Loucy (cell line): ENCODE data around the gene SLX9.

Experiments used
- EZH2phosphoT487 ChIP-seq: fragments of 200-600 bp; IDR thresholded peaks from 2 replicates; pipeline ENCODE4 v1.6.1; 2018; ENCODE audit warnings: antibody characterized with exemption, mild to moderate bottlenecking, moderate library complexity, borderline replicate concordance
- TF ChIP-seq, protein P1 (sequence below): fragments of 200-600 bp; sonication (generic); conservative IDR thresholded peaks from 2 replicates; pipeline ENCODE4 v1.5.1; 2014; ENCODE audit warnings: mild to moderate bottlenecking, antibody characterized with exemption, low read length

- TF ChIP-seq, protein P1, sequence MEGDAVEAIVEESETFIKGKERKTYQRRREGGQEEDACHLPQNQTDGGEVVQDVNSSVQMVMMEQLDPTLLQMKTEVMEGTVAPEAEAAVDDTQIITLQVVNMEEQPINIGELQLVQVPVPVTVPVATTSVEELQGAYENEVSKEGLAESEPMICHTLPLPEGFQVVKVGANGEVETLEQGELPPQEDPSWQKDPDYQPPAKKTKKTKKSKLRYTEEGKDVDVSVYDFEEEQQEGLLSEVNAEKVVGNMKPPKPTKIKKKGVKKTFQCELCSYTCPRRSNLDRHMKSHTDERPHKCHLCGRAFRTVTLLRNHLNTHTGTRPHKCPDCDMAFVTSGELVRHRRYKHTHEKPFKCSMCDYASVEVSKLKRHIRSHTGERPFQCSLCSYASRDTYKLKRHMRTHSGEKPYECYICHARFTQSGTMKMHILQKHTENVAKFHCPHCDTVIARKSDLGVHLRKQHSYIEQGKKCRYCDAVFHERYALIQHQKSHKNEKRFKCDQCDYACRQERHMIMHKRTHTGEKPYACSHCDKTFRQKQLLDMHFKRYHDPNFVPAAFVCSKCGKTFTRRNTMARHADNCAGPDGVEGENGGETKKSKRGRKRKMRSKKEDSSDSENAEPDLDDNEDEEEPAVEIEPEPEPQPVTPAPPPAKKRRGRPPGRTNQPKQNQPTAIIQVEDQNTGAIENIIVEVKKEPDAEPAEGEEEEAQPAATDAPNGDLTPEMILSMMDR, result no peak
- no peak for TF ChIP-seq EZH2phosphoT487
Measured at GRCh38 chr21:44999972-45000636, 60.3 kb downstream of the SLX9 start.
